Measurements from ENCODE around the gene TRIM26. TPM values are rescaled to one million over a fixed set of nuclear protein-coding genes. Genes with fewer than 3 reads are reported as not detected.
"Not testable (repeated sequence)": the region's sequence is repeated elsewhere in the genome, so short reads cannot be mapped to it uniquely, and the experiment has no call there.

TRIM26 gene
- total RNA-seq, 1 experiment from 2014 or later, result 37.0 TPM

- not testable (repeated sequence) for H3K4me3 ChIP-seq (ENCODE audit: low read length); H2AFZ ChIP-seq (ENCODE audit: low read length); H4K20me1 ChIP-seq (ENCODE audit: insufficient read depth, low read depth, low read length); H3K9me2 ChIP-seq (replicated peaks; ENCODE audit: insufficient read depth, low read length); H3K9me3 ChIP-seq (ENCODE audit: low read length); H3K4me1 ChIP-seq (ENCODE audit: low read length); H3K4me2 ChIP-seq (ENCODE audit: low read depth, low read length, poor library complexity, severe bottlenecking); H3K36me3 ChIP-seq (ENCODE audit: insufficient read depth, low read length); H3K79me2 ChIP-seq (ENCODE audit: low read length); H3K9ac ChIP-seq (ENCODE audit: low read length); H3K27me3 ChIP-seq (ENCODE audit: low read length); H3K27ac ChIP-seq (ENCODE audit: low read length); DNase-seq
These were observed 73.0 kb downstream of the TRIM26 start for GRCh38 chr6:30140240-30140639.

- Histone ChIP-seq H3K9me2 (replicated peaks; ENCODE audit: insufficient read depth, low read length) (no peaks in the 10 kb centered on the region), H3K4me2 (ENCODE audit: low read depth, low read length, poor library complexity, severe bottlenecking) (no peak overlapping the region), H3K27ac (ENCODE audit: low read length) (no peak overlapping the region), H3K27me3 (ENCODE audit: low read length) (no peaks in the 10 kb centered on the region), H3K9ac (ENCODE audit: low read length) (no peak overlapping the region), H4K20me1 (ENCODE audit: insufficient read depth, low read depth, low read length) (no peaks in the 10 kb centered on the region), H3K4me1 (ENCODE audit: low read length) (no peaks in the 10 kb centered on the region), H3K9me3 (ENCODE audit: low read length) (no peaks in the 10 kb centered on the region), H2AFZ (ENCODE audit: low read length) (no peak overlapping the region), H3K36me3 (ENCODE audit: insufficient read depth, low read length) (no peaks in the 10 kb centered on the region), H3K4me3 (ENCODE audit: low read length) (no peak overlapping the region), H3K79me2 (ENCODE audit: low read length) (no peaks in the 10 kb centered on the region)
- no peak for DNase-seq
These were observed 76.5 kb downstream of the TRIM26 start for GRCh38 chr6:30136570-30137286.

- no peaks in the 10 kb centered on the region for H3K9me2 ChIP-seq (replicated peaks; ENCODE audit: insufficient read depth, low read length)
- no peaks in the 10 kb centered on the region for H3K36me3 ChIP-seq (ENCODE audit: insufficient read depth, low read length)
- H4K20me1 ChIP-seq (ENCODE audit: insufficient read depth, low read depth, low read length), result no peaks in the 10 kb centered on the region
- no peaks in the 10 kb centered on the region for H3K79me2 ChIP-seq (ENCODE audit: low read length)
- no peak within 1 kb of the TSS for H3K9ac ChIP-seq (ENCODE audit: low read length)
- no peak within 1 kb of the TSS for H3K4me2 ChIP-seq (ENCODE audit: low read depth, low read length, poor library complexity, severe bottlenecking)
- no peaks in the 10 kb centered on the region for H3K27me3 ChIP-seq (ENCODE audit: low read length)
- no peak for DNase-seq
- no peak within 1 kb of the TSS for H3K4me3 ChIP-seq (ENCODE audit: low read length)
- no peak within 1 kb of the TSS for H2AFZ ChIP-seq (ENCODE audit: low read length)
- H3K4me1 ChIP-seq (ENCODE audit: low read length), result peaks cover 2% of the 10 kb centered on the region; the same call in 1 of the 2 replicates
- H3K9me3 ChIP-seq (ENCODE audit: low read length), result no peaks in the 10 kb centered on the region
- no peak within 1 kb of the TSS for H3K27ac ChIP-seq (ENCODE audit: low read length)
These were observed 77.4 kb downstream of the TRIM26 start, which contains the start of gene TRIM40 for GRCh38 chr6:30135757-30136156. TSS of gene TRIM40 (plus strand) at chr6:30136140. CDS start at chr6:30137037, 897 bp downstream.

- Histone ChIP-seq H3K4me3 (ENCODE audit: low read length) (no peak overlapping the region), H3K9me3 (ENCODE audit: low read length) (no peaks in the 10 kb centered on the region), H3K9ac (ENCODE audit: low read length) (no peak overlapping the region), H3K4me1 (ENCODE audit: low read length) (peaks cover 3% of the 10 kb centered on the region; the same call in 1 of the 2 replicates), H3K36me3 (ENCODE audit: insufficient read depth, low read length) (no peaks in the 10 kb centered on the region), H3K27ac (ENCODE audit: low read length) (no peak overlapping the region), H4K20me1 (ENCODE audit: insufficient read depth, low read depth, low read length) (no peaks in the 10 kb centered on the region), H3K79me2 (ENCODE audit: low read length) (no peaks in the 10 kb centered on the region), H3K9me2 (replicated peaks; ENCODE audit: insufficient read depth, low read length) (no peaks in the 10 kb centered on the region), H3K27me3 (ENCODE audit: low read length) (no peaks in the 10 kb centered on the region), H2AFZ (ENCODE audit: low read length) (no peak overlapping the region), H3K4me2 (ENCODE audit: low read depth, low read length, poor library complexity, severe bottlenecking) (no peak overlapping the region)
- no peak for DNase-seq
These were observed 78.1 kb downstream of the TRIM26 start for GRCh38 chr6:30135147-30135546.

Other genes starting within 250 kb of the TRIM26 start
- 64.3 and 85.1 TPM in 2 replicates for gene POLR1H, start 152.1 kb downstream of the TRIM26 start, total RNA-seq (2014; rRNA removed; shearing (Covaris generic); ENCODE audit: low replicate concordance)
- 26.6 and 31.5 TPM in 2 replicates for gene PPP1R11, start 146.2 kb downstream of the TRIM26 start, total RNA-seq (2014; rRNA removed; shearing (Covaris generic); ENCODE audit: low replicate concordance)
- not detected in 2 replicates for gene RNF39, start 137.6 kb downstream of the TRIM26 start, total RNA-seq (2014; rRNA removed; shearing (Covaris generic); ENCODE audit: low replicate concordance)
- gene TRIM31, start 100.3 kb downstream of the TRIM26 start, total RNA-seq (2014; rRNA removed; shearing (Covaris generic); ENCODE audit: low replicate concordance), result not detected in 2 replicates
- not detected in 2 replicates for gene TRIM40, start 77.3 kb downstream of the TRIM26 start, total RNA-seq (2014; rRNA removed; shearing (Covaris generic); ENCODE audit: low replicate concordance)
- gene TRIM10, start 52.2 kb downstream of the TRIM26 start, total RNA-seq (2014; rRNA removed; shearing (Covaris generic); ENCODE audit: low replicate concordance), result not detected in 2 replicates
- not detected in 2 replicates for gene TRIM15, start 49.9 kb downstream of the TRIM26 start, total RNA-seq (2014; rRNA removed; shearing (Covaris generic); ENCODE audit: low replicate concordance)
- gene TRIM39, start 113.5 kb upstream of the TRIM26 start, total RNA-seq (2014; rRNA removed; shearing (Covaris generic); ENCODE audit: low replicate concordance), result 16.2 and 22.1 TPM in 2 replicates
- 71.3 and 78.2 TPM in 2 replicates for gene RPP21, start 131.8 kb upstream of the TRIM26 start, total RNA-seq (2014; rRNA removed; shearing (Covaris generic); ENCODE audit: low replicate concordance)